Prostate gland (tissue), 2 donors: ENCODE measurements around the gene IGDCC3. TPM values are rescaled to one million over a fixed set of nuclear protein-coding genes. Genes with fewer than 3 reads are reported as not detected.

Source experiments
- DNase-seq: peaks from one replicate; pipeline ENCODE4 v3.0.0-alpha.2; 2019; ENCODE audit warnings: low spot score
- H3K27ac ChIP-seq, 2 donors: fragments of 200-600 bp; sonication (generic); 2 replicates each; pipeline ENCODE4 v1.5.1; 2017 to 2019
- H3K27me3 ChIP-seq: fragments of 200-600 bp; sonication (generic); replicated peaks from 2 replicates; pipeline ENCODE4 v1.5.1; 2019; ENCODE audit not compliant: insufficient read depth
- H3K36me3 ChIP-seq, 2 donors: fragments of 200-600 bp; sonication (generic); 1 replicate in 1 of 2; 2 replicates in 1 of 2; pipeline versions ENCODE4 v1.5.1 to v1.8.1; 2017 to 2019
- H3K4me1 ChIP-seq: fragments of 200-600 bp; sonication (generic); replicated peaks from 2 replicates; pipeline ENCODE4 v1.5.1; 2019
- H3K4me3 ChIP-seq, 2 donors: fragments of 200-600 bp; sonication (generic); 2 replicates each; pipeline ENCODE4 v1.5.1; 2017 to 2019
- H3K9me3 ChIP-seq: fragments of 200-600 bp; sonication (generic); 2 replicates; pipeline ENCODE4 v1.5.1; 2017
- POLR2A ChIP-seq: fragments of 450-650 bp; IDR thresholded peaks from one replicate; pipeline ENCODE4 v1.6.1; 2016; ENCODE audit warnings: antibody characterized with exemption, mild to moderate bottlenecking
- POLR2AphosphoS5 ChIP-seq: sonication (generic); formaldehyde crosslinking; IDR thresholded peaks from one replicate; pipeline ENCODE4 v1.6.1; 2017; ENCODE audit warnings: antibody characterized with exemption
- WGBS: methylation state at CpG from one replicate; pipeline ENCODE4 v1.1.5; 2018; 5-methylcytosine and 5-hydroxymethylcytosine counted together
- intact Hi-C: fragments of 100-400 bp; cut with DNase I; formaldehyde crosslinking; loops from one replicate; pipeline ENCODE4 v1.14.2; 2022
- total RNA-seq, 2 donors: library from RNA; depleted of rRNA; stranded (reverse); fragments of >200 nt; gene quantifications; one replicate each; pipeline ENCODE4 v1.1.0, GENCODE V29; 2016
- TF ChIP-seq, protein P1 (sequence below), 4 experiments: fragments of 200-600 bp in 2 of 4; fragments of 450-650 bp in 2 of 4; sonication (generic) in 2 of 4; IDR thresholded peaks; 1 replicate in 3 of 4; 2 replicates in 1 of 4; pipeline ENCODE4 v1.5.1; 2016 to 2019; ENCODE audit warnings: antibody characterized with exemption in 4 of 4, mild to moderate bottlenecking in 2 of 4, moderate library complexity in 2 of 4

Gene IGDCC3
- total RNA-seq, 2 donors from 2014 or later, result 0.05 to 2.7 TPM

DNA sequence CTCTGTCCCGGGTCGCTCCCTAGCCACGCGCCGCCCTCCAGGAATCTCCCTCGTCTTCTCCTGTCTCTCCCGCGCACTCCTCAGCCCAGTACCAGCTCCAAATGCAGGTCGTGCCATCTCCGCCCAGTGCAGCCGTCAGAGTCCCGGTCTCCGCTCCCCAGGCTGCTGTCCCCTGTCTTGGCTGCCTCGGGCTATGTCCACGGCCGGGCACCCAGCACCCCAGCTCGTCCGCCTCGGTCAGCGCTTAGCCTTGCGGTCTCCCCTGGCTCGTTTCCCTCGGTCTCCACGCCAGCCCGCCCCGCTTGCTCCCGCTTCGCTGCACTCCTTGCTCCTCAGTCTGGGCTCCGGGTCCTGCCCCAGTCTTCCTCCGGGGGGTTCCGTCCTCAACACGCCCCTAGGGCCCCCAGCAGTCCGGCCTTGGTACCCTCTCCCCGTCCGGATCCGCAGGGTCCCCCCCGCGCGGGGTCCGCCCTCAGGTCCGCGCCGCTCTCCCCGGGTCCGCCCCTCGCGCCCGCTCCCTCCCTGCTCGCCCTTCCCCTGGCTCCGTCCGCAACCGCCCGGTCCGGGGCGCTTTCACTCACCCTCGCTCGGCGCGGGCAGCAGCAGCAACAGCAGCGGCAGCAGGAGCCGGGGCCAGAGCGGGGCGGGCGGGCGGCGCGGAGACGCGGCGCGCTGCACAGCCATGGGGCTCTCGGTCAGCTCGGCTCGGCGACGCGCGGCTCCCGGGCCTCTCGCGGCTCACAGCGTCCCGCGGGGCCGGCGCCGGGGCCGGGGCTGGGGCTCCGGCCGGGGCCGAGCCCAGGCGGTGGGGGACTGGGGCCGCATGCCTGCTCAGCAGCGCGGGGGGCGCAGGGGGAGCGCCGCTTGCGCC, 462 bp downstream of the IGDCC3 start:
- H3K27ac ChIP-seq, result no peak overlapping the region

DNA sequence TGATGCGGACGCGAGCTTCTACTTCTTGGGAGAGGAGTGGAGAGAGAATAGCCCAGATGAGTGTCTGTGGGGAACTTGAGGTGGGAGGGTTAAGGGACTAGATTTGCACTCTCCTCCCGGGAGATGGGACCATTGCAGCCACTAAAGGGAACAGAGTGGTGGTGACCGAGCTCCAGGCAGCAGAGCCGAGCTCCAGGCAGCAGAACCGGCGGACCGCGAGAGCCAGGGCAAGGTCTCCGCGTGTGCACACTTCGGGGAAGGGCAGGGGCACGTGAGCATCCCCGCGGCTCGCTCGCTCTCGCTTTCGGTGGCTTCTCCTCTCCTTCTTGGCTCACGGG, 1.1 kb downstream of the IGDCC3 start:
- no peak for DNase-seq
- H3K4me3 ChIP-seq, result peak overlapping the region; percentile 35 to 44
- no peak overlapping the region for H3K27ac ChIP-seq
- intact Hi-C loops, result no loop called here
- H3K4me1 ChIP-seq, result peaks cover 8% of the 10 kb centered on the region
- TF ChIP-seq POLR2AphosphoS5, result no peak
- TF ChIP-seq, protein P1, sequence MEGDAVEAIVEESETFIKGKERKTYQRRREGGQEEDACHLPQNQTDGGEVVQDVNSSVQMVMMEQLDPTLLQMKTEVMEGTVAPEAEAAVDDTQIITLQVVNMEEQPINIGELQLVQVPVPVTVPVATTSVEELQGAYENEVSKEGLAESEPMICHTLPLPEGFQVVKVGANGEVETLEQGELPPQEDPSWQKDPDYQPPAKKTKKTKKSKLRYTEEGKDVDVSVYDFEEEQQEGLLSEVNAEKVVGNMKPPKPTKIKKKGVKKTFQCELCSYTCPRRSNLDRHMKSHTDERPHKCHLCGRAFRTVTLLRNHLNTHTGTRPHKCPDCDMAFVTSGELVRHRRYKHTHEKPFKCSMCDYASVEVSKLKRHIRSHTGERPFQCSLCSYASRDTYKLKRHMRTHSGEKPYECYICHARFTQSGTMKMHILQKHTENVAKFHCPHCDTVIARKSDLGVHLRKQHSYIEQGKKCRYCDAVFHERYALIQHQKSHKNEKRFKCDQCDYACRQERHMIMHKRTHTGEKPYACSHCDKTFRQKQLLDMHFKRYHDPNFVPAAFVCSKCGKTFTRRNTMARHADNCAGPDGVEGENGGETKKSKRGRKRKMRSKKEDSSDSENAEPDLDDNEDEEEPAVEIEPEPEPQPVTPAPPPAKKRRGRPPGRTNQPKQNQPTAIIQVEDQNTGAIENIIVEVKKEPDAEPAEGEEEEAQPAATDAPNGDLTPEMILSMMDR (IDR thresholded peaks at IDR 0.05), result no peak
- no peak for TF ChIP-seq POLR2A
- H3K36me3 ChIP-seq, result no peaks in the 10 kb centered on the region
- 0% methylated on average over 16 of the region's 21 CpGs for WGBS
- no peaks in the 10 kb centered on the region for H3K9me3 ChIP-seq
- no peaks in the 10 kb centered on the region for H3K27me3 ChIP-seq

More for the DNA sequence above, 462 bp downstream of the IGDCC3 start:
- WGBS, result under 1% methylated on average over 63 of the region's 99 CpGs
- H3K4me1 ChIP-seq, result peaks cover 8% of the 10 kb centered on the region
- peak overlapping the region; percentile 35 to 44 for H3K4me3 ChIP-seq
- intact Hi-C loops, result no loop called here
- TF ChIP-seq POLR2A (no peak), POLR2AphosphoS5 (no peak)
- TF ChIP-seq, protein P1 (IDR thresholded peaks at IDR 0.05), result no peak
- no peaks in the 10 kb centered on the region for H3K36me3 ChIP-seq
- no peak for DNase-seq
- H3K27me3 ChIP-seq, result no peaks in the 10 kb centered on the region
- no peaks in the 10 kb centered on the region for H3K9me3 ChIP-seq

DNA sequence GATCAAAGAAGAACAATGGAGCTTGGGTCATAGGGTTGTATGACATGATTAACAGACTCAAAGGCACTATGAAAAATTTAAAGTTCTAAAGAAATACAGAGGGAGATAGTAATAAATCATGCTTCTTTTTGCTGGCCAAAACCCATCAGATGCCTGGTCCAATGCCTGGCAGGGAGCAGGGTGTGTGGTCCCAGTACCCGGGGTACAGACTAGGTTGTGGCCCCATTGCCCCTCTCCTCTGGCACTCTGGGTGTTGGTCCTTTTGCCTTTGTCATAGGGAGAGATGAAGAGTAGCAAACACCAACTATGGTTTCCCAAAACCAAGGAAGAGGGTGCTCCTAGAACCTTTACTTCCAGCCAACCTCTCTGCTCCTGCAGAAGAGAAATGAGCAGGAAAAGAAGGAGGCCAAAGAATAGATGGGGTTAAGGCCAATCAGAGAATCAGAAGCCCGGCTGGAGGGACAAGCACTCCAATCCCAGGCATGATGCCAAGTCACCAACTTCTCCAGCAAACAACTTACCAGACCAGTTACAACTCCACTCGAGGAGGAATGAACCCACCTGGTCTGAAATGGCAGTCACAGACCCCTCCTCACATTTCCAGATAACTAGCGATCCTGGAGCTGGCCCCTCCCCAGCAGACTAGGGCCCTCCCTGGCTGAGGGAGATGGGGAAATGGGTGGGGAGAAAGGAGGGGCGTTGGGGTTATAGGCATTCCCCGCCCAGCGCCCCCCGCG, 1.8 kb downstream of the IGDCC3 start:
- no peak for DNase-seq
- no peak overlapping the region for H3K4me3 ChIP-seq
- TF ChIP-seq POLR2AphosphoS5 (no peak), POLR2A (no peak)
- TF ChIP-seq, protein P1 (IDR thresholded peaks at IDR 0.05), result no peak
- H3K27ac ChIP-seq, result no peak overlapping the region
- intact Hi-C loops, result no loop called here
- H3K36me3 ChIP-seq, result no peaks in the 10 kb centered on the region
- no peaks in the 10 kb centered on the region for H3K27me3 ChIP-seq
- peaks cover 8% of the 10 kb centered on the region for H3K4me1 ChIP-seq
- H3K9me3 ChIP-seq, result no peaks in the 10 kb centered on the region
- 9% methylated on average over 9 of the region's 9 CpGs for WGBS

DNA sequence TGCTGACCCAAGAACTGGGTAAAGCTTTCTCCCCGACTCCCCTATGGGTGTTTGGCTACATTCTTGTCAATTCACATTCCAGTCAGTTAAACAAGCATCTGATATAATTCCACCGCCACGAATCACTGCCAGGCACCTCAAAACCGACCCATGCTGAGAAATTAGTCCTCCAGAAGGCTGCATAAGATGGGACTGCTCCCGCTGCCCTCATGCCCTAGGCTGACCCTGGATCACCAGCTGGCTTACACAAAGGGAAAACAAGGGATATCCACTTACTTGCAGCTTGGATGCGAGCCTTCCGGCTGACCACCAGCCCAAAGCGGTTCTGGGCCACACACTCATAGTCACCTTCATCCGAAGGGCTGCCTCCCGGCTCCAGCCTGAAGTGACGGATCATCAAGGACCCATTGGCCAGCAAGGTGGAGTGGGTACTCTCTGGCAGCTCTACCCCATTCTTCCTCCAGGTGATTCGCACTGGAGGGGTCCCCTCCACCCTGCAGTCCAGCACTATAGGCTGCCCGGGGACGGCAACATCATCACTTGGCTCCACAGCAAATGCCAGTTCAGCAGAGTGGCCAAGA, 2.9 kb downstream of the IGDCC3 start:
- Histone ChIP-seq H3K27ac (no peak overlapping the region), H3K36me3 (no peaks in the 10 kb centered on the region), H3K27me3 (no peaks in the 10 kb centered on the region), H3K4me1 (peaks cover 8% of the 10 kb centered on the region), H3K4me3 (no peak overlapping the region), H3K9me3 (no peaks in the 10 kb centered on the region)
- WGBS, result 90% methylated on average over 14 of the region's 14 CpGs
- no peak for DNase-seq
- TF ChIP-seq POLR2A, result no peak
- TF ChIP-seq, protein P1 (IDR thresholded peaks at IDR 0.05), result no peak
- no peak for TF ChIP-seq POLR2AphosphoS5
- intact Hi-C loops, result no loop called here
